ENCODE data around the gene DGKZ. TPM values are rescaled to one million over a fixed set of nuclear protein-coding genes. Genes with fewer than 3 reads are reported as not detected.
A peak's percentile ranks its signal among the peaks of the same experiment; 100 is the strongest.
"Not testable (repeated sequence)": the region's sequence is repeated elsewhere in the genome, so short reads cannot be mapped to it uniquely, and the experiment has no call there.

DGKZ gene, protein sequence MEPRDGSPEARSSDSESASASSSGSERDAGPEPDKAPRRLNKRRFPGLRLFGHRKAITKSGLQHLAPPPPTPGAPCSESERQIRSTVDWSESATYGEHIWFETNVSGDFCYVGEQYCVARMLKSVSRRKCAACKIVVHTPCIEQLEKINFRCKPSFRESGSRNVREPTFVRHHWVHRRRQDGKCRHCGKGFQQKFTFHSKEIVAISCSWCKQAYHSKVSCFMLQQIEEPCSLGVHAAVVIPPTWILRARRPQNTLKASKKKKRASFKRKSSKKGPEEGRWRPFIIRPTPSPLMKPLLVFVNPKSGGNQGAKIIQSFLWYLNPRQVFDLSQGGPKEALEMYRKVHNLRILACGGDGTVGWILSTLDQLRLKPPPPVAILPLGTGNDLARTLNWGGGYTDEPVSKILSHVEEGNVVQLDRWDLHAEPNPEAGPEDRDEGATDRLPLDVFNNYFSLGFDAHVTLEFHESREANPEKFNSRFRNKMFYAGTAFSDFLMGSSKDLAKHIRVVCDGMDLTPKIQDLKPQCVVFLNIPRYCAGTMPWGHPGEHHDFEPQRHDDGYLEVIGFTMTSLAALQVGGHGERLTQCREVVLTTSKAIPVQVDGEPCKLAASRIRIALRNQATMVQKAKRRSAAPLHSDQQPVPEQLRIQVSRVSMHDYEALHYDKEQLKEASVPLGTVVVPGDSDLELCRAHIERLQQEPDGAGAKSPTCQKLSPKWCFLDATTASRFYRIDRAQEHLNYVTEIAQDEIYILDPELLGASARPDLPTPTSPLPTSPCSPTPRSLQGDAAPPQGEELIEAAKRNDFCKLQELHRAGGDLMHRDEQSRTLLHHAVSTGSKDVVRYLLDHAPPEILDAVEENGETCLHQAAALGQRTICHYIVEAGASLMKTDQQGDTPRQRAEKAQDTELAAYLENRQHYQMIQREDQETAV
- 51.6 and 61.3 TPM in 2 replicates for total RNA-seq

DNA sequence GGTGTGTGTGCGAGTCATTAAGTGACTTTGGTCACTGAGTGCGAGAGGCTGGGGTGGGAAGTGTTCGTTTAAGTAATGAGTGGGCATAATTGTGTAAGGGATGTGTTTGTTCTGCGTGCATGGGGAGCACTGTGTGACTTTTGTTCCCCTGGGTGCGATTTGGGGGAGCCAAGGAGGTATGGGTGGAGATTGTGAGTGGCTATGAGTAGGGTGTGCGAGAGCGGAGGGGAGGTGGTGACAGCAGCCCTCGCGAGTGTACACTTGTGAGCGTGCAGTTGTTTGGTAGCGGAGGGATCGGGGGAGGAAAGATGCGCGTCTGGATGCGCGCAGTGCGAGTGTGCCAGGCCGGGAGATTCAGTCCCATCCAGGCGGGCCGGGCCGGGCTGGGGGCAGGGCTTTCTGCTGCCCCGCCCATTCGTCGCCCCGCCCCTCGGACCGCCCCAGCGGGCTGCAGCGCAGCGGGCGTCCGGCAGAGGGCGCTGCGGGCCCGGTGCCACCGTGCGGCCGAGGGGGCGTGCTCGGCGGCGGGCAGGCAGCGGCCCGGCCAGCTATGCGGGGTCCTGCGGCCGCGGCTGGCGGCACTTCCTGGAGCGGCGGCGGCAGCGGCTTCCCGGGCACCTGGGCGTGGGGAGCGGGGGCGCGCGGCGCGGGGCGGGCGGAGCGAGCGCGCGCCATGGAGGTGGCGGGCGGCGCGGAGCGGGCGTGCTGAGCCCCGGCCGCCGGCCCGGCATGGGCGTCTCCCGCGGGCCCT is at the start of gene DGKZ:
Gene DGKZ (plus strand): TSS at position 578 of the 751 bp plus-strand sequence. CDS start 197 bp downstream, outside the sequence.
- peak in 1 of 2 donors; percentile 86 for DNase-seq (ENCODE audit: low read depth in 2 of 2)

- no peak for DNase-seq (ENCODE audit: low read depth in 2 of 2)
These were observed 48.4 kb upstream of the DGKZ start for GRCh38 chr11:46298699-46299433.

GRCh38 chr11:46299451-46299961 is 47.8 kb upstream of the DGKZ start:
- no peak for DNase-seq (ENCODE audit: low read depth in 2 of 2)

- no peak for DNase-seq (ENCODE audit: low read depth in 2 of 2)
These were observed 47.0 kb upstream of the DGKZ start for GRCh38 chr11:46300270-46300669.

DNA sequence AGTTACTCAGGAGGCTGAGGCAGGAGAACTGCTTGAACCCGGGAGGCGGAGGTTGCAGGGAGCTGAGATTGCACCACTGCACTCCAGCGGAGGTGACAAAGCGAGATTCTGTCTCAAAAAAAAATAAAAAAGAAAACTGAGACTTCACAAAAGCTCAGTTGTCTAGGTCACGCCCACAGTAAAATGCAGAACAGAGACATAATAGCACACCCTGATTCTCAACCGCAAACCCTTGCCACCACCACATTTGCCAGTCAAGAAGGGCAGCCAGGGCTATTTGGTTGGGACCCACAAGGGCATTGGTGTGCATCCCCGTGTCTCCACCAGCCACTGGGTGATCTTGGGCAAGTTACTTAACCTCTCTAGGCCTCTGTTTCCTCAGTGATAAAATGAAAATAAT is 44.4 kb upstream of the DGKZ start:
- no peak for DNase-seq (ENCODE audit: low read depth in 2 of 2)

- DNase-seq (ENCODE audit: low read depth in 2 of 2): not testable (repeated sequence)
These were observed 43.2 kb upstream of the DGKZ start for GRCh38 chr11:46304036-46304435.

- DNase-seq (ENCODE audit: low read depth in 2 of 2): no peak
These were observed 42.6 kb upstream of the DGKZ start for GRCh38 chr11:46304605-46305179.

- DNase-seq (ENCODE audit: low read depth in 2 of 2): no peak
These were observed 42.0 kb upstream of the DGKZ start for GRCh38 chr11:46305295-46305694.

- no peak for DNase-seq (ENCODE audit: low read depth in 2 of 2)
These were observed 40.9 kb upstream of the DGKZ start for GRCh38 chr11:46306296-46306853.

DNA sequence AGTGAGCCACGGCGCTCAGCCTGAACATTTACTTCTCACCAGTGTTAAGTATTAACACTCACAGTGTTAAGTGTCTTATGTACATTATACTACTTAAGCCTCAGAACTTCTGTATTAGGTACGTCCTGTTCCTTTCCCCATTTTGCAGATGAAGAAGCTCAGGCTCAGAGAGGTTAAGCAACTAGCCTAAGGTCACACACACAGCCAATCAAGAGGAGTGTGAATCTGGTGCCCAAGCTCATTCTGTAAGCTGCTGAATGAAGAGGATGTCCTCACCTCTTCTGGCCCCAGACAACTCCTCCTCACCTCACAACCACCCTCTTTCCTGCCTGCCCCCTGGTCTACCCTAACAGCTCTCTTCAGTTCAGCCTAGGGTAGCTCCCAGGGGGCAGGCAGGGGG is 39.9 kb upstream of the DGKZ start:
- DNase-seq (ENCODE audit: low read depth in 2 of 2): no peak

- no peak for DNase-seq (ENCODE audit: low read depth in 2 of 2)
These were observed 39.4 kb upstream of the DGKZ start for GRCh38 chr11:46307785-46308341.

DNA sequence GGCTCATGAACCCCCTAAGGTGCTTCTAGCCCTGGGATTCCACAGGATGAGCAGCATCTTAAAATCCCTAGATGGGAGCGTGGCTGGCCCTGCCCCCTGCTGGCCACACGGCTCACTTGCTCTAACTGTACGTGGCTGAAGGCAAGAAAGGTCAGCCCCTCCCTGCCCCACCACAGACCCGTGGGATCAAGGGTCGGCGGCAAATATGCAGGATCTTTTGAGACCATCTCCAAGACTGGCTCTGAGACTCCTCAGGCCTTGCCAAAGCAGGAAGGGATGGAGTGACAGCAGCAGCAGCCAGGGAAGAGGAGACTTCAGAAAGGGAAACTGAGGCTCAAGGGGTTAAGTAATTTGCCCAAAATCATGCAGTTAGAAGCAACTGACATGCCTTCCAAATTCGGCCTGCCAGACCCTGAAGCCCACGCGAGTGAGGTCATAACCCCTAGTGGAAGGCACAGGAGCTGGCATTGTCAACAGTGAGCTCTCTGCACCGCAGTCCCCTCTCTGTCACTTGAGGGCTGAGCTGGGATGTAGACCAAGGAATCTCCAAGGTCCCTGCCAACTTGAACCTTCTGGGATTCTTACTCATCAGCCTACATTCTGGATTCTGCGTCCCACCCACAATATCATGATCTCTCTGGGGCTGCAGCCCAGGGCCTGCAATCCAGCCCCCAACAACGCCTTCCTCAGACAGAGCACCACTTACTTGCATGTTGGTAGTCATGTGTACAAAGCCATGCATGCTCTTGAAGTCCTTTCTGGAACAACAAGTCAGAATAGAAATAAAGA is 38.4 kb upstream of the DGKZ start:
- DNase-seq (ENCODE audit: low read depth in 2 of 2): peak; percentile 32 to 63

DNA sequence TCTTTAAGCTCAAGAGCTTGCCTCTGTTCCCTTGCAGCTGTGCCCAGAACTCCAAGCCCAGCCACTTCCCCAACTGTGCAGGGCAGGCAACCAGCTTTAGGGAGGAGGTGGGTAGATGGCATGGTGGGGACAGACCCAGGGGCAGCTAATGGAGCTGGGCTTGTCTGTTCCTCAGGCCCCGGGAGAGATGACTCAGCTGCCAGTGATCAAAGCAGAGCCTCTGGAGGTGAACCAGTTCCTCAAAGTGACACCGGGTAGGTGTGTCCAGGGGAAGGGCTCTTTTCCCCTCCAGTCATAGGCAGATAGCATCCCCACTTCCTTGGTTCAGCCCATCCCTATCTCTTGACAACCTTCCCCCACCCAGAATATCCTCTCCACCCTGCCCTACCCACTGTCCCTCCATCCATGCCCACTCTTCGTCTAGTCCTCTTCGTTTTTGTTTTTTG is 37.4 kb upstream of the DGKZ start:
- no peak for DNase-seq (ENCODE audit: low read depth in 2 of 2)

GRCh38 chr11:46315033-46315738 is 32.1 kb upstream of the DGKZ start:
- peak; percentile 38 to 70 for DNase-seq (ENCODE audit: low read depth in 2 of 2)

GRCh38 chr11:46315783-46316563 is 31.3 kb upstream of the DGKZ start:
- DNase-seq (ENCODE audit: low read depth in 2 of 2): no peak

GRCh38 chr11:46319074-46319453 is 28.2 kb upstream of the DGKZ start:
- DNase-seq (ENCODE audit: low read depth in 2 of 2): no peak

- no peak for DNase-seq (ENCODE audit: low read depth in 2 of 2)
These were observed 25.5 kb upstream of the DGKZ start for GRCh38 chr11:46321757-46322156.
